ENCODE measurements around the gene STK11IP.

STK11IP gene

DNA sequence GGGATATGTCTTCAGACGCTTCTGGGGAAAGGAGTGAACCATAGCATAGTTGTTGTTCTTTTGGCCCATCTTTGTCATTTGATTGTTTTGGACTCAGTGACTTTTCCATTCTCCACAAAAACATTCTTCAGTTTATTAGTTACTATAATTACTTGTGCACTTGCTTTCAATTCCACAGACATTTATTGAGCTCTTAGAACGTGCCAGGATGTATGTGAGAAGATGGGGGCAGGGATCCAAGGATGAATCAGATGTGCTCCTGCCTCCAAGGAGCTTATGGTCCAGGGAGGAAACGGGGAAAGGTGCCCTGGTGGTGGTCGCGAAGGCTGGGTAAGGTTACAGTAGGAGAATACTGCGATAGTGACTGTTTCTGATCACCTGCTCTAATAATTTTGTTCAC is 22.9 kb downstream of the STK11IP start:
- no peak for DNase-seq

DNA sequence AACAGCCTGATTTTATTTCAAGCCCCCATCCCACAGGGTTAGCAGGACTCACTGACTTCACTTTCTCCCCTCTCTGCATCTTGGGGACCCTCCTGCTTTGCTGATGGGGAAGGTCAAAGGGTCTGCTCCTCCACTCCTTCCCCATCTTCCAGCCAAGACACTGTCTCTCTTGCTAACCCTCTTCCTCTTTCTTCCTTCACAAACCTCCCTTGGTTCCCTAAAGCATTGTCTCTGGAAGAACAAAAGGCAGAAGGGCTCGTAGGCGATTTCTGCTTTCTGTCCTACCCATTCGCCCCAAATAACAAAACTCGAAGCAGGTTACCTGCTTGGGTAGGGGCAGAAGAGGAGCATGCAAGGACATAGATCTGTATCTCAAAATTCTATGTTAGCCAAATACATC is 24.3 kb downstream of the STK11IP start:
- no peak for DNase-seq

DNA sequence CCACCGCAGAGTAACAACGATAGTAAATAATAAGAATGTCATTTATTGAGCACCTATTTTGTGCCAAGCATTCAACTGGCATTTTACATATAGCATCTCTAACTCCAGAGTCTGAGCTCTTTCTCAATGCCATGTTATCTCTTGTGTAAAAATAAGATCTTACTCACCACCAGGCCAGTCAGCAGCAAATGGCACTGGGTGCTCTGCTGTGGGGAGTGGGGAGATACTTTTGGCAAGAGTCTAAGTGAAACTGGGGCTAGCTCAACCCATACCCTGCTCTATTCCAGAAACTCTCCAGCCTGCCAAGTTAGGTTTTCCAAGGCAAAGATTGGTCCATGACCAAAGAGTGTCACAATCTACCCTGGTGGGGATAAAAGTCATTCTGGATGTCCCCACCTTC is 24.8 kb downstream of the STK11IP start:
- no peak for DNase-seq

DNA sequence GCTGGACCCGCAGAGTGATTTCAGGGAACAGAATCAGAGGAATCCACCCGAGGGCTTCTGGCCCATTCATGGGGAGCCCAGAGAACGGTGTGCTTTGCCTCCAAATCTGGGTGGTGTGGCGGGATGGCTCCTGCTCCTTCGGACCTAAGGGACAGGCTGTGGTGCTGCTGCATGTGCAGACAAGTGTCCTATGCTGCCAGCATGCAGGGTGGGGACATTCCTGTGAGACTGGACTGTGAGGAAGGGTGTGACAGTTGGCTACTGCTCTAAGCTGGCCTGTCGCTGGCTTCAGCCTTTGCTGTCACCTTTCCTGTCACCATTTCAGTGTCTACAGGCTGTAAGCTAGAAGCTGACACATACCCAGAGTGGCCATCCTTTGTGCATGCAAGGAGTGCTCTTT is 26.9 kb downstream of the STK11IP start:
- no peak for DNase-seq

DNA sequence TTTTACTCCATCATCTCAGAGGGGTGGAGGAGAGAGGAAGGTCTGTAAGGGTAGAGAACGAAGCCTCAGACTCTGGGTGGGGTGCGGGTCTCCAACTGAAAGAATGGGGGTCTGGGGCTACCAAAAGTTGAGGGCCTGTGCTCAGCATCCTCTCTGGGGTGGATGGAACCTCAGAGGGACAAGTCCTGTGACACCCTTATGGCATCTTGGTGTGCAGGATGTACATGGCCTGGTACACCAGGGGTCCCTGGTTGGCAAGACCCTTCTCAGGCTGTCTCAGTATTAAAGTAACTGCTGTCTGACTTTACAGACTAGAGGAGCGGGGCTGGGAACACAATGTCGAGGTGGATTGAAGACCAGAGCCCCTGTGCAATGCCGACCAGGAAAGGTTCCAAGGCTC is 27.5 kb downstream of the STK11IP start:
- no peak for DNase-seq

DNA sequence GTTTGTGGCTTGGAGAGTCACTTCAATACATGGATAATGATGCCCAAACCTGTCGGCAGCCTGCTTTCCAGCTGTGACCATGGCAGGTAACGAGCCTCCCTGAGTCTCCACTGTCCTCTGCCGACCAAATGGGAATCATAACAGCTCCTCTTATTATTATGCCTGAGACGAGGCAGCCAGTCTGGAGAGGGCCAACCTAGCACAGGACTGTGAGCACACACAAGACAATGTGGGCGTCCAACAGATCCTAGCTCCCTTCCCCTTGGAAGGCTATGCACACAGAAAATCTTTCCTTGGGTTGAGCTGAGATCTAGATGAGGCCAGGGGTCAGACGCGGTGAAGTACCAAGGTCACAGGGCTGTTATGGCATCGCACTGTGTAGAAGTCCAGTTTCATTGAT is 28.9 kb downstream of the STK11IP start:
- no peak for DNase-seq

DNA sequence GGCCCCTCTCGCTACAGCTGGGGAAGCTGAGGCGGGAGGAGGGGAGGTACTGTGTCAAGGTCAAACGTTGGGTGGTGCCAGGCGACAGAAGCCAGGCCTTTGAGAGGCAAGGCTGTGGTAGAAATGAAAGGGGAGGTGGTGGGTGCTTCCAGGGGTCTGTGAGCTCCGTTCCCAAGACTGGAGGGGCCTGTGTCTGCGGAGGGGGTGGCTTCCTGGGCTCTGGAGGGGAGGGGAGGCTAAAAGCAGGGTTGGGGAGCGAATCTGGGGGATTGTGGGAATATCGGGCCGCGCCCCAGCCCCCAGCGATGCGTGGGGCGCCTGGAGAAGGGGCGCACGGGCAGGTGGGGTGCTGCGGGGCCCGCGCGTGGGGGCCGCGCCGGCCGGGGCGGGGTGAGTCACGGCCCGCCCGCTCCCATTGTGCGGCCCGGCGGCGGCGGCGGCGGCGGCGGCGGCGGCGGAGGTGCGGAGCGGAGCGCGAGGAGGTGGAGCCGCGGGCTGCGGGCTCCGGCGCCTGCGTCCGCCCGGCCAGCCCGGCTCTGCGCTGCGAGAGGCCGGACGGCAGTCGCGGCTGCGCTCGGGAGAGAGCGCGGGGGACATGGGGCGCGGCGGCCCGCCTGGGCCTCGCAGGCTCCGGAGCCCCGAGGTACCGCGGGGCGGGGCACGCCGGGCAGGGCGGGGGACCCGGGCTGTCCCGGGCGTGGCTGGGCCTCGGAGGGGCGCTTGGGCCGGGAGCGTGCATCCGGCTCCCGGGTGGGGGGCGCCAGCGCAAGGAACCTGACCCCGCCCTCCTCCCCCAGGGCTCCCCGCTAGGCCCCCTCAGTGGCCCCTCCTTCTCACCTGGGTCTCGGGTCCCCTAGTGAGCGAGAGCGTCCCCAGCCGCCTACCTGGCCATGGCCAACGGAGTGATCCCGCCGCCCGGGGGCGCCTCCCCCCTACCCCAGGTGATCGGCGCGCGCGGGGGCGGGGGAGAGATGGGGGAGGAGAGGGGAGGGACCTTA is 29.7 kb downstream of the STK11IP start, which contains the start of gene SLC4A3:
Gene SLC4A3 (plus strand): TSS at position 528 of the 998 bp plus-strand sequence. CDS start 363 bp downstream, at position 891.
- no peak for DNase-seq

DNA sequence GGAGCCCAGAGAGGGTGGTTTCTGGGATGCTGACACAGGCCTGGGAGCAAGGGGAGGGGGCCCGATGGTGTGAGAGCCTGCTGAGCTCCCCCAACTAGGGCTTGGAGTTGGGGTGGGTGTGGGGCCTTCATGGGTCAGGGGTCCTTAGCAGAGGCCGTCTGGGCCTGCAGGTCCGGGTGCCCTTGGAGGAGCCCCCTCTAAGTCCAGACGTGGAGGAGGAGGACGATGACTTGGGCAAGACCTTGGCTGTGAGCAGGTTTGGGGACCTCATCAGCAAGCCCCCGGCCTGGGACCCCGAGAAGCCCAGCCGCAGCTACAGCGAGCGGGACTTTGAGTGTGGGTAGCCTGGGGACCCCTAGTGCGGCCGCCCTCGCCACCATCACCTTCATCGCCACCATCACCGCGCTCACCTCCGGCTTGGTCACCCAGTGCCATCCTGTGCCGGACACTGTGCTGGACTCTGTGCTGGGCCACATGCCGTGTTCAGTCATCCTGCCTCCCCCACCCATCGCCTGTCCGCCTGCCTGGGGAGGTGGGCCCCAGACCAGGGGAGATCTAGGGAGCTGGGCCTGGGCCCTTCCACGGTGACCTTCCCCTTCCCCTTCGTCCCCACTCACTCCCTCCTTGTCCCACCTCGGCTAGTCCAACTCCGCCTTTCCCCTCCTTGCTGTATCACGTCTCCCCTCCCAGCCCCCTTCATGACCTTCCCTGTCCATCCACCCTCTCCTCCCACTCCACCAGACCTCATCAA is 30.8 kb downstream of the STK11IP start:
- DNase-seq, result no peak

DNA sequence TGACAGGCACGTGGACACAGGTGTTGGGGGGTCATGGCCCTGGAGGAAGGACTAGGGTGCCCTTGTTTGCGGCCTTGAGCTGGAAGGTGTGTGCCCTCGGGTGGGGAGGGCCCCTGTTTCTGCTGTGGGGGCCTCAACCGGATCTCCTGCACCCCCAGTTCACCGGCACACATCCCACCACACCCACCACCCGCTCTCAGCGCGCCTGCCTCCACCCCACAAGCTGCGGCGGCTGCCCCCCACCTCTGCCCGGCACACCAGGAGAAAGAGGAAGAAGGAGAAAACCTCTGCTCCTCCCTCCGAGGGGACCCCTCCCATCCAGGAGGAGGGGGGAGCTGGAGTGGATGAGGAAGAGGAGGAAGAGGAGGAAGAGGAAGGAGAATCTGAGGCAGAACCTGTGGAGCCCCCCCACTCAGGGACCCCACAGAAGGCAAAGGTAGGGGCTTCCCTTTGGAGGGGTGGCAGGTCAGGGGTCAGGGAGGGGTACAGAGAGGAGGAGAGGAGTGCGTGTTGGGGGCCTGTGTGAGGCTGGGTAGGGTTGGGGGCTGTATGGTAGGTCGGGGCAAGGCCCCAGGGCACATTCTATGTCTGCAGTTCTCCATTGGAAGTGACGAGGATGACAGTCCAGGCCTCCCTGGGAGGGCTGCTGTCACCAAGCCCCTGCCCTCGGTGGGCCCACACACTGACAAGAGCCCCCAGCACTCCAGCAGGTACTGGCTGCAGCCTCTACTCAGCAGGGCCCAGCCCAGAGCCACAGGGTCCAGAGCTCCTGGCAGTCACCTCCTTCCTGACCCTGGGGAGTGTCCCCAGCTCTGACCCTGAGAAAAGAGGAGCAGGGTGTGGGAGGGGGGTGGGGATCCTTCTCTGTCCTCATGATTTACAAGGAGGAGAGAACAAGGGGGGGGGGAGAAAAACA is 31.6 kb downstream of the STK11IP start:
- no peak for DNase-seq

DNA sequence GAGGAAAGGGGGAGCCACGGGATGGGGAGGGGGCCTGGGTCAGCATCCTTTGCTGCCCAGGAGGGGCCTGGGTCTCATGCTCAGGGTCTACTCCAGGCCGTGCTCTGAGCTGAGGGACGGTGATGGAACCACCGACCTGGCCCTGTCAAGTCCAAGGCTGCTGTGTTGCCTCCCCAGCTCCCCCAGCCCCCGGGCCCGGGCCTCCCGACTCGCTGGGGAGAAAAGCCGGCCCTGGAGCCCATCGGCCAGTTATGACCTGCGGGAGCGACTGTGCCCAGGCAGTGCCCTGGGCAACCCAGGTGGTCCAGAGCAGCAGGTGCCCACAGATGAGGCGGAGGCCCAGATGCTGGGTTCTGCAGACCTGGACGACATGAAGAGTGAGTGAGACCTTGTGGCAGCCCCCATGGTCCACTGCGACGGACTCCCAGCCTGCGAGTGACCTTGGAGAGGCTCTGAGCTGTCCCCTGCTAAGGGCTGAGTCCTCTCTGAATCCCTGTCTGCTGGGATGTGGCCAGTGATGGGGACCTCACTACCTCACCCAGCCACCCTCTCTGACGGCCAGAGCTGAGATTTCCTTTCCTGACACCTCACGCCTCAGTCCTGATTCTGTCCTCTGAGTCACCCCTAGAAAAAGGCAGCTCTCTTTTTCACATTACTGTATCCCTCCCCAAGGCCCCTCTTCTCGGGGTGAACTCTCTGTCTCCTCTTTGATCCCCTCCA is 32.5 kb downstream of the STK11IP start:
- no peak for DNase-seq

DNA sequence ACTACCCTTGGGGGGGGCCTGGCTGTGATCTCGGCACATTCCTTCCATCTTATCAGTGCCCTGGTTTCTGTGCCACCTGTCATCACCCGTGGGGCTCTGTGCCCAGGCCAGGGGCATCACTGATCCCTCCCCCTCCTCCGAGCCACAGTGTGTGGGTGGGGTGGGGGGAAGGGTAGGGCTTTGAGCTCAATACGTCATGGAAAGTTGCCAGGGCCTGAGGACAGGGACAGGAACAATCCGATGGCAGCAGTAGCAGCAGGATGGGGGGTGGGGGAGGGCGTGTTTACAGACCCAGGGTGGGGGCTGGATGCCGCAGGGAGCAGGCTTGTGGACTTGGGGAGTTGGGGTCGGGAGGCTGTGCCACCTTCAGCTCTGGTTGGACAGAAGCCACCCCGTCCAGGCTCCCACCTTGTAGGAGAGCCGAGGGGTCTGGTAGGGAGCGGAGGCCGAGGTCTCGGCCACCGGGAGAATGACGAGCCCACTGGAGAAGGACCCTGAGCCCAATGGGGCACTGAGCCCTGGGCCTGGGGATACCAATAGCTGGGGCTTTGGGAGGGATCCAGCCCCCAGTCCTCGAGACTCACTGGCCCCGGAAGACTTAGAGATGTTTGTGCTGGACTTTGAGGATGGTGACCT is 33.2 kb downstream of the STK11IP start:
- DNase-seq, result no peak

DNA sequence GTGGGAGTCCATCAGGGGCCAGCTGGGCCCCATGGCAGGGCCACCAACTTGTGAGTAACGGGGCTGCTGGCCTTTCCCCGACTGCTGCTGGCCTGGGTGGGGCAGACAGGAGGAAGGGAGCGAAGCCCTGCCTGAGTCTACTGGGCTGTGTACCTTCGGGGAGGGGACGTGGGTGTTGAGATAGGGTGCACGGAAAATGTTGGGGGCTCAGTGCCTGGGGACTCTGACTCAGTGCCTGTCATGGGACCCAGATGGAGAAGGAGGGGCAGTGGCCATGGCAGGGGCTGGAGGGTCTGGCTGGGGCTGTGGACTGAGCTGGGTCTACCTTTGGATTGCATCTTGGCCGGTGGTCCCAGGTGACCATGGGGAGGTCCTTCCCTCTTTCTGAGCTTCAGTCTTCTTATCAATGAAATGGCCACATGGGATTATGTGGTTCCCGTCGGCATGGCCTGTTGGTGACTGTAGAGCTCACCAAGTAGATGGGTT is 33.8 kb downstream of the STK11IP start:
- DNase-seq, result no peak

DNA sequence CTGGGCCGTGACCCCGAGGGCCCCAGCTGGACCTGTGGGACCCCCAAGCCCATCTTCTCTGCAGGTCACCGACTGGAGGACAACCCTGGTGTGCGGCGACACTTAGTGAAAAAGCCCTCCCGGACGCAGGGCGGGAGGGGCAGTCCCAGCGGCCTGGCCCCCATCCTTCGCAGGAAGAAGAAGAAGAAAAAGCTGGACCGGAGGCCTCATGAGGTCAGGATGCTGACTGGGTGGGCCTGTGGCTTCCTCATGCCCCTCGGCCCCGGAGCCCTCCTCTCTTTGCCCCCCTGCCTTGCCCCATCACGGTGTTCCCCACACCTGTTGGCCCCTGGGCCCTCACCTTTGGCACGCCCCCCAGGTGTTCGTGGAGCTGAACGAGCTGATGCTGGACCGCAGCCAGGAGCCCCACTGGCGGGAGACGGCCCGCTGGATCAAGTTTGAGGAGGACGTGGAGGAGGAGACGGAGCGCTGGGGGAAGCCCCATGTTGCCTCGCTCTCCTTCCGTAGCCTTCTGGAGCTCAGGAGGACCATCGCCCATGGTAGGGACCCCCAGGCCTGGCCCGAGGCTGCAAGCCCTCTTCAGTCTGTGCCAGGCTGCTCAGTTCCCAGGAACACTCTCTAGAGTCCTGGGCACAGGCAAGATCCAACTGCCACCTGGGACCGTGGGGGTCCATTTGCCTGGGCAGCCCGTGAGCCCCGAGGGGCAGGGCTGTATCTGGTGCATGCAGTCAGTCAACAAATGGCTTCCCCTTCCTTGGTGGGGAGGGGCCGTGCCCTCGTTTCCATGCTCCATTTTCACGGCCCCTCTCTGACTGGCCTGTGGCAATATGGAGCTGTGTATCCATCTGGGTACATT is 34.5 kb downstream of the STK11IP start:
- no peak for DNase-seq

DNA sequence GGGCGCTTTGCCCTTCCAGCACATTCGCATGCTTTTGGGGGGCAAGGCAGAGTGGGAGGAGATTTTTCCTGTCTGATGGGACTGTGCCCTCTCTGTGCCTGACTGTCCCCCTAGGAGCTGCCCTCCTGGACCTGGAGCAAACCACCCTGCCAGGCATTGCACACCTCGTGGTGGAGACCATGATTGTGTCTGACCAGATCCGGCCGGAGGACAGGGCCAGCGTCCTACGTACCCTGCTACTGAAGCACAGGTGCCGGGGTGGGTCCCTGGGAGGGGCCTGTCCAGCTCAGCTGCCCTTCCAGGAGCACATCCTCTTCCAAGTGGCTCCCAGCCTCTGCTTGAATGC is 35.1 kb downstream of the STK11IP start:
- DNase-seq, result no peak

DNA sequence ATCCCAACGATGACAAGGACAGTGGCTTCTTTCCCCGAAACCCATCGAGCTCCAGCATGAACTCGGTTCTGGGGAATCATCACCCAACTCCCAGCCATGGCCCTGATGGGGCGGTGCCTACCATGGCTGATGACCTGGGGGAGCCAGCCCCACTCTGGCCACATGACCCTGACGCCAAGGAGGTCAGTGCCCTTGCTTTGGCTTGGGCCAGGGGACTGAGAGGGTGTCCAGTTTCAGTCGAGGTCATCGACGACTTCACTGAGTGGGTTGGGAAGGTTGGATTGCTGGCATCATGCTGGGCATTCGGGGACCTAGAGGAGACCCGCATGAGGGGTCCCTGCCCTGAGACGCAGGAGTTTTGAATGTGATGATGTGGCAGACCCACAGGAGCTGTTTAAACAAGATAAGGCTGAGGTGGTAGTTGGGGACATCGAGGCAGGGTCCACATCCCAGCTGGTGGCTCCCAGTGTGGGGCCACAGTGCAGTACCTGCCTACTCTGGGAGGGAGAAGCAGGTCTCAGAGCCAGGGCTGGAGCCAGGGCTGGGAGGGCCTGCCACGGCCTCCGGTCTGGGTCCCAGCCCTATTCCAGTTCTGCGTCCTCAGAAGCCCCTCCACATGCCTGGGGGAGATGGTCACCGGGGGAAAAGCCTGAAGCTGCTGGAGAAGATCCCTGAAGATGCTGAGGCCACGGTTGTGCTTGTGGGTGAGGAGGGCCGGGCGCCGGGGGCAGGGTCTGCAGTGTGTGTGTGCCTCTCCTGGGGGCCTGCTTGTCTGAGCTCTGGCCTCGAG is 35.8 kb downstream of the STK11IP start:
- no peak for DNase-seq

DNA sequence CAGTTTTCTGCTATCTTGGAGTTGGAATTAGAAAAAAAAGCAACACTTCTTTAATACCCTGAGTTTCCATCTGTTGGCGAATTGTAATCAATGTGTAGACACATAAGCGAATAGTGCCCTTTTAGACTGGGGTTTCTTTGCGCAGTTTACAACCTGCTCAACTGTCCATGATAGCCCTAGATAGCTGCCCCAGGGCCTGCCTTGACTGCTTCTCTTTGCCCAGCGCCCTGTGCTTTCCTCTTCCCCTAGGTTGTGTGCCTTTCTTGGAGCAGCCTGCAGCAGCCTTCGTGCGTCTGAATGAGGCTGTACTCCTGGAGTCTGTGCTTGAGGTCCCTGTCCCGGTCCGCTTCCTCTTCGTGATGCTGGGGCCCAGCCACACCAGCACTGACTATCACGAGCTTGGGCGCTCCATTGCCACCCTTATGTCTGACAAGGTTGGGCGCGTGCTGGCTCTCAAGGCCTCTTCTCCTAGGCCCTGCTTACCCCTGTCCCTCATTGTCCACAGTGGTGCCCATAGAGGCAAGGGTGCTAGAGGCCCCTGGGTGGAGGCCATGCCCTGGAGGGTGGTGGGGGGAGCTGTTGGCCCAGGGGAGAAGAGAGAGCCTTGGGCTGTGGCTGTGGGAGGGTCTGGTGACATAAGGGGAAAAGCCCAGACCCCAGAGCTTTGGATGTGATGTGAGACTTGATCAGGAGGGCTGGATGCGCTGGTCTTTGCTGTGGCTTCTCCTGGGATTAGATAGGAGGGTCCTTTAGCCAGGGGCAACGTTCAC is 36.7 kb downstream of the STK11IP start:
- DNase-seq, result no peak

DNA sequence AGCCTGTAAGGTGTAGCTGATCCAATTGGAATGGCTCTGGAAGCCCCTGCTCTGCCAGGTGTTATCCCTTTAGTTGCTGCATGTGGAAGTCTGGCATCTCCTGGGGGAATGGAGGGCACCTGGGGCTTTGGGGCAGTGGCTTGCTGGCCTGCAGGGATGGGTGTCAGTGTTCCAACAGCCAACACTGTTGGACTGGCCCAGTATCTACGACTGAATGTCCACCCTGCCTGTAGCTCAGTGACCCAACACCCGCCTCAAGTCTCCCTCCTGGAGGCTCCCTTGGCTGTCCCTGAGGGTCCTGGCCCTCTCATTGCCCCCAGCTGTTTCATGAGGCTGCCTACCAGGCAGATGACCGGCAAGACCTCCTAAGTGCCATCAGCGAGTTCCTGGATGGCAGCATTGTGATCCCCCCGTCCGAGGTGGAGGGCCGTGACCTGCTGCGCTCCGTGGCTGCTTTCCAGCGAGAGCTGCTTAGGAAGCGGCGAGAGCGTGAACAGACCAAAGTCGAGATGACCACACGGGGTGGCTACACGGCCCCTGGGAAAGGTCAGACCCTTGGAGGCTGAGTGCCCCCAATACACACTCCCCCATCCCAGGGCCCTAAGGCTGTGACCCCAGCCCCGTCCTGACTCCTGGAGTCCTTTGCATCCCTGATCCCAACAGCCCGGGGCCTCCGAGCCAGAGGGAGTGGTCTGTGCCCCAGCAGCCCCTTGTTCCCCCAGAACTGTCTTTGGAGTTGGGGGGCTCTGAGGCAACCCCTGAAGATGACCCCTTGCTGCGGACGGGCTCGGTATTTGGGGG is 37.5 kb downstream of the STK11IP start:
- no peak for DNase-seq
